HG03280 (cell line): ENCODE data around the gene SLC6A4.
"Not testable (repeated sequence)": the region's sequence is repeated elsewhere in the genome, so short reads cannot be mapped to it uniquely, and the experiment has no call there.

Source experiments
- ATAC-seq: cut with Tn5 transposase; IDR thresholded peaks from one replicate; pipeline ENCODE4 v1.9.1; 2021; ENCODE audit warnings: mild to moderate bottlenecking, moderate library complexity; ENCODE audit not compliant: unreplicated experiment

SLC6A4 gene

DNA sequence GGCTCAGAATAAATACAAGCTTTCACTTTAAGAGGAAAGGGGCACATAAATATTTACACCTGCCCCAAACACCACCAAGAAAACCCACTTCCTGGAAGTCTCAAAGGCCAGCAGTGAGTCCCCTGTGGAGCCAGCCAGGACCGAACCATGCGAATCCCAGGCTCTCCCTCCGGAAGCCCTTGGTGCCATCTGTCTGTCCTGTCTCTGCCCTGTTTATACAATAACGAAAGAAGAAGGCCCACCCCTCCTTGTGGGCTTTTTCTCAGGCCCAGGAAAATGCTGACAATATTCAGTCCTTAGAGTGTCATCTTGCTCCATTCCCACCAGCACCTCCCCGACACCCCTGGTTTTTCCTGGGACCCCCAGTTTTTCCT, 3.6 kb upstream of the SLC6A4 start:
- no peak for ATAC-seq

DNA sequence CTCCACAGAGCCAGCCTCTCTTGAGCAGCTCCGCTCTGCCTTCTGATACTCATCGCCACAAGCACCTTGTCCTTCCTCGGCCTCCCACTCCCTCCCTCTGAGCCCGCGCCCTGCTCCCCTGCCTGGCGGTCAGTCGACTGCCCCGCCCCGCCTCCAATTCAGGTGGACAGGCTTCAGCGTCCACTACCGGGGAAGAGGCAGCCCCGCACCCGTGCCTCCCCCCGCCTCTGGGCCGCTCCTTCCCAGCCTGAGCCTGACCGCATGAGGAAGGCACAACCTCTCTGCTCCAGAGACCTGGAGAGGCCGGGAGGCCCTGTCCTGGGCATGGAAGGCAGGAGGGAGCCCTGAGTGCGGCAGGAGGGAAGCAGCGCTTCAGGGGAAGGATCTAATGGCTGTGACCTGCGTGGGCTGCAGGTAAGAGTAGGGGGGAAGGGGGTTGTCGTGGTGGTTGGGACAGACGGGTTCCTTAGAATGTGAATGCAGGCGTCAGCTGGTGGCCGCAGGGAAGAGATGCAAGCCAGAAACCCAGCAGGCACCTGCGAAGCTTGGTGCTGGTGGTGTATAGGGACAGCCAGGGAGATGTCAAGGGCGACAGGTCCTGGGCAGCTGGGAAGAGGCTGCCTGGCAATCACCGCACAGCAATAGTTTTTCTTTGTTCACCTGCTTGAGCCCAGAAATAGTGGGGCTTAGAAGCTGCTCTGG, 3.0 kb upstream of the SLC6A4 start:
- no peak for ATAC-seq

DNA sequence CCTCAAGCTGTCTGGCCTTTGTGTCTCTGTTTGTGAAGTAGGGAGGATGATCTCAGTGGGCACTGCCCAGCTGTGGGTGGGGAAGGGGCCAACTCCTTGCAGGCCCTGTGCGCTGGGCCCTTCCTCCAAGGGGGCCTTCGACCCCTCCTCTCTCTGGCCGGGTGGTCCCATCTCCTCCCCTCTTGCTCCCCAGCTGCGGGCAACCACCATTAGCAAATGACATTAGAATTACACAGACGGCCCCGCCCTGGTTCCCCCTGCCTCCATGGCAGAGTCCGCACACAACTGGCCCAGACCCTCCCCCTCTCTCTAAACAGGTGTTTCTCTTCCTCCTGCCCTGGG, 2.5 kb upstream of the SLC6A4 start:
- ATAC-seq = no peak

DNA sequence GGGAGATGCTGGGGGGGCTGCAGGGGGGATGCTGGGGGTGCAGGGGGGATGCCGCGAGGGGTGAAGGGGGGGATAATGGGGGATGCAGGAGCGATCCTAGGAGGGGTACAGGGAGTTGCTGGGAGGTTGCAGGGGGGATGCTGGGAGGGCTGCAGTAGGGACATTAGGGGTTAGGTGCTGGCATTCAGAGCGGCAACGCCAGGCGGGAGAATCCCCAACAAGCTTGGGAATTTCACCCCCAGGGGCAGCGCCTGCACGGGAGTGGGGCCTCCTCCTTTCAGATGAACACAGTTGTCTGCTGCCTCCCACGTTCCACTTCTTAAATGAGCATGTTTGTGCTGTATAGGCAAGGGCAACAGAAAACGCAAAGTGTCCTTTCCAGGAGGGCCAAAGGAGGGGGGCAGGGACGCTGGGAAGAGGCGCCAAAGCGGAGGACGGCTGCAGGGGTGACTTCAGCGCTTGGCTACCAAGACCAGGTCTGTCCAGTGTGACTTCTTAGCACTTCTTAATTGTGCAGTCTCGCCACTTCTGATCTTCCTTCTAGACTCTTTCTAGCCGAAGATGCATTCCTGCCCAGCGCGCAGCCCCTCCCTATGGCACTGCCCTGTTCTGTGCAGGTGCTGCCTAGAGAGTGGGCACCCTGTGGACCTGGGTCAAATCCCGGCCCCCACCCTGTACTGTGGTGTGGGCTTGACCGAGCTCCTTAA, 2.0 kb upstream of the SLC6A4 start:
- ATAC-seq = no peak

DNA sequence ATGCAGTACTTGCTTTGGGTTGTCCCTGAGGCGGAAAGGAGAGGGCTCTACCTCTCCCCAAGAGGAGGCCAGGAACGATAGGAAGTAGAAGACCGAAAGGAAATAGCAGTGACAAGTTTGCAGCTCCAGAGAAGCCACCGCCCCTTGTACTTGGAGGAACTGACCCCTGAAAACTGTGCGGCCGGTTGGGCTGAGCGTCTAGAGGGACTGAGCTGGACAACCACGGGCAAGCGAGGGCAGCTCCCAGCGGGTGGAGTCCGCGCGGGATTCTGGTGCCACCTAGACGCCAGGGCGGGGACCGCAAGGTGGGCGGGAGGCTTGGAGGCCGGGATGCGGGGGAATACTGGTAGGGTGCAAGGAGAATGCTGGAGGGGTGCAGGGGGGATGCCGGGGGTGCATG, 1.3 kb upstream of the SLC6A4 start:
- no peak for ATAC-seq

GRCh38 chr17:30236297-30236624, 764 bp upstream of the SLC6A4 start:
- no peak for ATAC-seq

- no peak for ATAC-seq
Observed at GRCh38 chr17:30234964-30235363, 533 bp downstream of the SLC6A4 start.

GRCh38 chr17:30234296-30234695, 1.2 kb downstream of the SLC6A4 start:
- ATAC-seq = no peak

GRCh38 chr17:30232824-30233427, 2.6 kb downstream of the SLC6A4 start:
- ATAC-seq = no peak

GRCh38 chr17:30232015-30232823, 3.3 kb downstream of the SLC6A4 start:
- no peak for ATAC-seq

GRCh38 chr17:30230596-30231125, 4.8 kb downstream of the SLC6A4 start:
- no peak for ATAC-seq

GRCh38 chr17:30230009-30230408, 5.5 kb downstream of the SLC6A4 start:
- ATAC-seq = not testable (repeated sequence)

GRCh38 chr17:30229012-30229411, 6.5 kb downstream of the SLC6A4 start:
- ATAC-seq = no peak

DNA sequence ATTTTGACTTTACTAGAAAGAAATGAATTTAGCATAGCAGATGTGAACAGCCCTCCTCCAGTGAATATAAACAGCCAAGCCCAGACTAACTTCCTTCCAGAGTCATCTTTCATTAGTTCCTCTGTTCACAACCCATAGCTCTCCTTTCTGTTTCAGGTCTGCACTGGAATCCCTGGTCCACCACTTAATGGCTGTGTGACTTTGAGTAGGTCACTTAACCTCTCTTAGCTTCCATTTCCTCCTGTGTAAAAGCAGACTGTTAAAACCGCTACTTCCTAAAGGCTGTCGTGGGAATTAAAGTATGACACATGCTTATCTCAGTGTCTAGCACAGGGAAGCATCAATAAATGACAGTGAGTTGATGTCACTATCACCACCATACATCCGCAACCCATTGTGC, 7.5 kb downstream of the SLC6A4 start:
- ATAC-seq = no peak

GRCh38 chr17:30226878-30227277, 8.6 kb downstream of the SLC6A4 start:
- ATAC-seq = no peak

DNA sequence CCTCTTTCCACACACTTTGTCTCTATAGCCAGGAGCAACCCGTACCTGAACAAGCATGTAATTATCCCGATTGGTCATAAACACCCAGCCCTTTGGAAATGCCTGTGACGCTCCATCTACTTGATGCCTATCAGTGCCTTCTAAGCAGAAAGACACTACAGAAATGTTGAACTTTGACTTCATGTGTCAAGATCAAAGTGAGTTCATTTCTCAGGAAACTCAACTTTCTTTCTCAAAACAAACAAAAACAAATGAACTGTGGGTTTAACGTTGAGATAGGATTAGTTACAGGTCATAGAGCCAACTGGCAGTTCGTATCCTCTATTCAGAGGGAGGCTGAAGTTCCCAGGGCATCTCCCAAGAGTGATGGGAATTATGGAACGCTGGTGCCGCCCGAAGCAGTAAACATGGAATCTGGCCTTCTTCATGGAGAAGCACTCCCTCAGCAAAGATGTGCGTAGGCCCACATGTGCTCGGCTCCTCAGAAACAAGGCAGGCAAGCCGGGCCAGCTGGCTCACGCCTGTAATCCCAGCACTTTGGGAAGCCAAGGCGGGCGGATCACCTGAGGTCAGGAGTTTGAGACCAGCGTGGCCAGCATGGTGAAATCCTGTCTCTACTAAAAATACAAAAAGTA, 9.5 kb downstream of the SLC6A4 start:
- ATAC-seq = no peak

GRCh38 chr17:30225112-30225511, 10.4 kb downstream of the SLC6A4 start:
- no peak for ATAC-seq

GRCh38 chr17:30224419-30224960, 11.0 kb downstream of the SLC6A4 start:
- no peak for ATAC-seq

- no peak for ATAC-seq
Observed at GRCh38 chr17:30222721-30223175, 12.7 kb downstream of the SLC6A4 start.

DNA sequence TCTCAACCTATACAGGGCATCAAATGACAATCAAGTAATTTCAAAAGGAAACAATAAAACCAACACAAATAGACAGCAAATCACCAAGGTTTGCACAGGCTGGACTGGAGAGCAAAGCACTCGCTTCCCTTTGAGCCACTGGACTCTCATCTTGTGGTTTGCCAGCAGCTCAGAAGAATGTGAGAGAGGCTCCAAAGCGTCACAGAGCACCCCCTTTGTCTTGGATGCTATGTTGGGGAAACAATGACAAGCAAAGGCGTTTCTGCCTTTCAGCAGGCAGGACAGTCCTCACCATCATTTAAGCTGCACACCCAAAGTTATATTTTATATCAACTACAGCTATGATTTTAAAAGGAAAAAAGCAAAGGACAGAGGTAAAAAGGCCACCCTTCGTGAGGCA, 13.2 kb downstream of the SLC6A4 start:
- ATAC-seq = no peak

DNA sequence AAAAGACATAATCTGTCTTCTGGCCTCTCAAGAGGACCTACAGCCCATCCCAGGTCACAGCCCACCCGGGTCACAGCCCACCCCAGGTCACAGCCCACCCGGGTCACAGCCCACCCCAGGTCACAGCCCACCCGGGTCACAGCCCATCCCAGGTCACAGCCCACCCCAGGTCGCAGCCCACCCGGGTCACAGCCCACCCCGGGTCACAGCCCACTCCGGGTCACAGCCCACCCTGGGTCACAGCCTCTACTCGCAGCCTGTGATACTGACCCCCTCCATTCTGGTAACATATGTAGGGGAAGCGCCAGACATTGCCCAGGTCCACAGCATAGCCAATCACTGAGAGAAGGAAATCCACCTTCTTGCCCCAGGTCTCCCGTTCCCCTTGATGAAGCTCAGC, 14.2 kb downstream of the SLC6A4 start:
- ATAC-seq = no peak
